ENCODE results near the gene PRG2.
"Not testable (repeated sequence)": the region's sequence is repeated elsewhere in the genome, so short reads cannot be mapped to it uniquely, and the experiment has no call there.

Gene PRG2

DNA sequence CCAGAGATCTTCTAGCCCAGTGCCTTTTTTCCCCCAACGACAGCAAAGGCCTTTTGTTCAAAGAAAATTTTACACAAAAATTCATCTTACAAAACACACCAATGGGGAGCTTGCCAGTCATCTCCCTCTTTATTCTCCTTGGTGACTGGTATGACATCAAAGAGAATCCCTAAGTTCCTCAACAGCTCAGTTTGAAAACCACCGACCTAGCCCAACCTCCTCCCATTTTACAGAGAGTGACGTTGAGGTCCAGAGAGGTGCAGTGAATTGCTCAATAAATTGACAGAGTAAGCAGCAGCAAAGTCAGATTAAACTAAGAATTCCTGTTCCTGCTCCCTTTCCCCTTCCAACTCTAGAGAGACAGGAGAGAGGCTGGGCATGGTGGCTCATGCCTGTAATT is 28.7 kb upstream of the PRG2 start:
- no peak for DNase-seq (ENCODE audit: low read depth)

DNA sequence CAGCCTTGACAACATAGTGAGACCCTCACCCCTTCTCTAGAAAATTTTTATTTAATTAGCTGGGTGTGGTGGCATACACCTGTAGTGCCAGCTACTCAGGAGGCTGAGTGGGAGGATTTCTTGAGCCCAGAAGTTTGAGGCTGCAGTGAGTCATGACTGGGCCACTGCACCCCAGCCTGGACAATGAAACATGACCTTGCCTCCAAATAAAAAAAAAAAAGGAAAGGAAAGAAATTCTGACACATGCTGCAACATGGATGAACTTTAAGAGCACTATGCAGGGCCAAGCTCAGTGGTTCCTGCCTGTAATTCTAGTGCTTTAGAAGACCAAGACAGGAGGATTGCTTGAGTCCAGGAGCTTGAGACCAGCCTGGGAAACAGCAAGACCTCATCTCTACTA is 27.7 kb upstream of the PRG2 start:
- no peak for DNase-seq (ENCODE audit: low read depth)

GRCh38 chr11:57417056-57417455 is 26.6 kb upstream of the PRG2 start:
- DNase-seq (ENCODE audit: low read depth) = no peak

- DNase-seq (ENCODE audit: low read depth) = no peak
These were observed 26.0 kb upstream of the PRG2 start for GRCh38 chr11:57416436-57416835.

DNA sequence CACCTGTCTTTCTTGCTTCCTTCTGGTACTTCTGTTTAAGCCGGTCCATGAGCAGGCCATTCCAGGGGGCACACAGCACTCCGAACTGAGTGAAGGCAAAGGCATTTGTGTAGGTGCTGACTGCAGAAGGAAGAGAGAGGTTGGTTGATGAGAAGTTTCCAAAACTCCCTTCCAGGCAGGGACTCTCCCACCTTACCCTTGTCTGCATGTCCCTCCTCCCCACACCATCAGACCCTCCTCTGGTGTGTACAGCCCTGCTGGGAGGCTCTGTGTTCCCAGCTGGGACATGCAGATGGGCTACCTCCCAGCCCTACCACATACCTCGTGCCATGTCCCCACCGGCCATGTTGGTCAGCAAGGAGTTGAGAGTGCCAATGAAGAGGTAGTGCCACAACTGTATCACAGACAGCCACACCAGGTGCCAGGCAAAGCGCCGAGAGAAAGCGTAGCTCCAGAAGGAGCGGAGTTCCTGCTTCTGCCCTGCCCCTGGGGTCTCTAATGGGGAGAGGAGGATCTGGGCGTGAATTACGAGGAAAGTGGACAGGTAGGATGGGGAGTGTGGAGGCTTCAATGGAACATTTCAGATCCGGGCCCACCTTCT is 24.3 kb upstream of the PRG2 start:
- DNase-seq (ENCODE audit: low read depth) = no peak

- no peak for DNase-seq (ENCODE audit: low read depth)
These were observed 23.2 kb upstream of the PRG2 start for GRCh38 chr11:57413681-57414080.

- DNase-seq (ENCODE audit: low read depth) = no peak
These were observed 19.8 kb upstream of the PRG2 start for GRCh38 chr11:57410287-57410686.

GRCh38 chr11:57409321-57410100 is 19.1 kb upstream of the PRG2 start:
- DNase-seq (ENCODE audit: low read depth) = no peak

GRCh38 chr11:57408771-57409170 is 18.3 kb upstream of the PRG2 start:
- DNase-seq (ENCODE audit: low read depth) = no peak

DNA sequence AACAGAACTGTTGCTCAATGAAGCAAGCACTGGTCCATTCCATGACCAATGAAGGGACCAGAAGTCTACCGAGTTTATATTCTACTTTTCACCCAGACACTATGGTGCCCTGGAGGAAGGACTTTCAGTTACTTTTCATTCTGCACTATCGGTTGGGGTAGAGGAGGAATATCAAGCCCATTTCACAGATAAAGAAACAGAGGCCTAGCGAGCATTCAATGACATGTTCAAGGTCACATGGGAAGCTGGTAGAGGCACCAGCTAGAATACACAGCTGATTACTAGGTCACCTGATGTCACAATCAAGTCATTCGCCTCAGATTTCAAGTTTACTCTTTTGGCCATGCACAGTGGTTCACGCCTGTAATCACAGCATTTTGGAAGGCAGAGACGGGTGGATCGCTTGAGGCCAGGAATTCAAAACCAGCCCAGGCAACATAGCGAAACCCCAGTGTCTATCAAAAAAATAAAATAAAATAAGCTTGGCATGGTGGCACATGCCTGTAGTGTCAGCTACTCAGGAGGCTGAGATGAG is 17.6 kb upstream of the PRG2 start:
- DNase-seq (ENCODE audit: low read depth) = no peak

DNA sequence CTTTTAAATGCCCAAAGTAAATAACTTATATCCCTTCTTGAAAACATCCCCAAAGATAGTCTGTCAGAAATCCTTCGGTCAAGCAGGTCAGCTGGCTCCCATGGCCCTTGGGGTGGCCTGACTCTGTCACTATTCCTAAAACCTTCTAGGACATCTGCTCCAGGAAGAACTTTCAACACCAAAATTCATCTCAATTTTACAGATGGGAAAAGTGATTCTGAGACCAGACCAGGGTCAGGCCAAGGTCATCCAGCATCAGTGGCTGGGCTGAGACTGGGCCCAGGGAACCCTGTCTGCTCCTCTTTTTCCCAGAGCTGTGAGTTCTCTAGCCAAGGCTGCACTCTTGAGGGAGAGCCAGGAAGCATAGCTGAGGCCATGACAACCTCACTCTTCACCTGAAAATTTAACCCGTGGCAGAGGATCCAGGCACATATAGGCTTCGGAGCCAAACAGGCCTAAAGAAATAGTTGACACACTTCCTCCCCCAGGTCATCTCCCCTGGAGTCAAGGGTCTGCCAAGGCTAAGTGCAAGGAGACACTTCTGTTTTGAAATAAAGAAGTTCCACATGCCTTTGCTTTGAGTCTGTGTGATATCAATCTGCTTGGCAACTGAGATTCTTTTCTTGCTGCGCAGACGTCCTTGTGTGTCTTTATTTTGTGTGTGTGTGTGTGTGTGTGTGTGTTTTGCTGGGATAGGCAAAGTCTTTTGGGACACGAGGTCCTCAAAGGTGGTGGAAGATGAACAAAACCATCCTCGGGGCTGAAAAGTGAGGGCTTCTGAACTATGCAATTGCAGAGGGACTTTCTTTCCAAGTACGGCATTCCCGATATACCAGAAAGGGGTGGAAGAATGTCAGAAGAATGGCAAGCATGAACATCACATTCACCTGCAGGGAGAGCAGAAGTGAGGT is 16.8 kb upstream of the PRG2 start:
- DNase-seq (ENCODE audit: low read depth) = no peak

DNA sequence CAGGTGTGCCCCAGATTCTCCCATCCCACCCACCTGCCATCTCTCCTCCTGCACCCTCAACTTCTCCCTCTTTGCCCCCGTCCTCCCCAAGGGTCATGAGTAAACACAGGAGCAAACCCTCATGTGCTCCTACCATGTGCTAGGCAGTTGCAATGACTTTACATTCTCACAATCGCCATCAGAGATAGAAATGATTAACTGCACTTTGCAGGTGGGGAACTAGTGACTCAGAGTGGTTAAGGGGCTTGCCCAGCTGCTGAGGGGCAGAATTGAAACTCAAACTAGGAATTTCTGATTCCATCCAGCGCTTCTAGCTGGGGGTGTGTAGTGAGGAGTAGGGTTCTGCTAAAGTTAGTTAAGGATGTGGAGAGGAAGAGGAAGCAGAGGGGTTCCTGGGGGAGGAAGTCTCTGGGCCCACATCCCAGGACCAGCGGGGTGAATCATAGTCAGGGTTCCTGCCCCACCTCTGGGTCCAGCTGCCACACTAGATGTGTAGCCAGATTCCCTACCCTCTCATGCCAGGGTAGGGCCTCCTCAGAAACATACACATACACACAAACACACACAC is 16.0 kb upstream of the PRG2 start:
- DNase-seq (ENCODE audit: low read depth) = no peak

DNA sequence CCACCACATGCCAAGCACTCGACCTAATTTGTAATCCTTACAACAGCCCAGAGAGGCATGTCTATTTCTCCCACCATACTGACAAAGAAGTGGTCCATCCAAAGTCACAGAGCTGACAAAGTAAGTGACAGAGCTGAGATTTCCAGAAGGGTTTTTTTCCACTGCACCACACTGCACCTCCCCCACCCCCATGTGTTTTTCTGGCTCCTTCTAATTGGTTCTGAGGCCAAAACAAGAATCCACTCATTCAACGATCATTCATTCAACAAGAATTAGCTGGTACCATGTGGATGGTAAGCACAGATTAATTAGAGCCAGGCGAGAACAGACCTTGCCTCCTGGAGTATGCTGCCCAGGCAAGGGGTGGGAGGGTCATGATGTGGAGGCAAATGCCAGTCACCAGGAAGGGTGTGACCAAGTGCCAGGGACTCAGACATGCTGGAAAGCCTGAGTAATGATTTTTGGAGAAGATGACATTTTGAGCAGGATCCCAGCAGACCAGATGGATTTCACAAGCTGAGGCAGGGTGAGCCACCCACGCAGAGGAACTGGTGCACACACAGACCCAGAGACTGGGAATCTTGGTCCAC is 14.9 kb upstream of the PRG2 start:
- DNase-seq (ENCODE audit: low read depth) = no peak

DNA sequence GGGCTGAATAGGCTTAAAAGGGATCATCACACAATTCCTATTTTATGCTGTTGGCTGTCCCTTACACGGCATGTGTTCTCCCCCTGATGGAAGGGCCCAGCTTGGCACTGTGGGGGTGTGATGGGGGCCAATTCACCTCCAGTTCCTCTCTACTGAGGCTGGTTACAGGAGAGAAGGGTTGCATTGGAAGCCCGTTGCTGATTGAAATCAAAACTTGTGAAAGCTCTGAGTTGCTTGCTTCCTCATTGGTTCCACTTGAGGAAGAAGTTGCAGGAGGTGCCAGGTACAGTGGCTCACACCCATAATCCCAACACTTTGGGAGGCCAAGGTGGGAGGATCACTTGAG is 13.3 kb upstream of the PRG2 start:
- DNase-seq (ENCODE audit: low read depth) = no peak

DNA sequence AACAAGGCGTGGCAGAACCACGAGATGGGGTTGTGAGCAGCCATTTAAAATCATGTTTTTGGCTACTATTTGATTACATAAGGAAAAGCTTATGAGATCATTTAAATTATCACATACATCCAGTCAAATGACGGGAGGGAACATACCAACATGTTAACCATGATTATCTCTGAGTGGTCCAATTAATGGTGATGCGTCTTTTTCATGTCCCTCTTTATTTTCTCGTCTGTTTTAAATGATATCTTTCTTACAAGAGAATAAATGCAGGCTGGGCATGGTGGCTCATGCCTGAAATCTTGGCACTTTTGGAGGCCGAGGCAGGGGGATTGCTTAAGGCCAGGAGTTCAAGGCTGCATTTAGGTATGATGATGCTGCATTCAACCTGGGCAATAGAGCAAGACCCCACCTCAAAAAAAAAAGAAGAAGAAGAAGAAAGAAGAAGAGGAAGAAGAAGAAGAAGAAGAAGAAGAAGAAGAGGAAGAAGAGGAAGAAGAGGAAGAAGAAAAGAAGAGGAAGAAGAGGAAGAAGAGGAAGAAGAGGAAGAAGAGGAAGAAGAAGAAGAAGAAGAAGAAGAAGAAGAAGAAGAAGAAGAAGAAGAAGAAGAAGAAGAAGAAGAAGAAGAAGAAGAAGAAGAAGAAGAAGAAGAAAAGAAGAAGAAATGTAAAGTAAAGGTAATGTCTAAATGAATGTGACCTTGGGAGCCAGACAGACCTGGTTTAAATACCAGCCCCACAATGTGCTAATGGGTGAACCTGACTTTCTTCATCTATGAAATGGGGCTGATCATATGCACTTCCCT is 12.8 kb upstream of the PRG2 start:
- not testable (repeated sequence) for DNase-seq (ENCODE audit: low read depth)

DNA sequence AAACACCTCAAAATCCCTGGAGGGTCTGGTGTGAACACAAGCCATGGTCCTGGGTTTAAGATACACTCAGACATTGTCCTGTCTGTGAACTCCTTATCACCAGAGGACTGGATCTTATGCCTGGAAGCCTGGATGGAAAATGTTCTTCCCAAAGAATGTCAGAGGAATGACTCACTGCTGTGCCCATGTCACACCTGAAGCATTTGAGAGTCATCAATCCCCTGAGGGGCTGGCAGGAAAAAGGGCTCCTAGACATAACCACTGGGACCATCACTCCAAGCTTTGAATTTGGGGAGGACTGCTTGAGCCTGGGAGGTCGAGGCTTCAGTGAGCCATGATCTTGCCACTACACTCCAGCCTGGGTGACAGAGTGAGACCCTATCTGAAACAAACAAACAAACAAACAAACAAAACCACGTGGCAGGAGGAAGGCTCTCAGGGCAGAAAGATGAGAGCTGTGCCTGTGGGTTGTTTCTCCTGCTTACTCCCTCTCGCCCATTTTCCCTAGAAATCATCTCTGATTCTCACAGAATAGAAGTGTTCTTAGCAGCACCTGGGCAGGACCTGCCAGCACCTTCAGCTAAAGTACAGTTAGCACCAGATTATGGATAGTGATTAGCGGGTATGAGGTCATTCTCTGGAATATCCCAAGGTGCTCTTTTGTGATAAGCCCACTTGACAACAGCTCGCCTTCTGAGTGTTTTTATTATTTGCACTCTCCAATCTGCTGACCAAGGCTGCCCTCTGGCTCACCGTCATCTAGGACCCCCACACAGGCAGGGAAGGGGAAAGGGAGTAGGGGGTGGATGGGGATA is 11.9 kb upstream of the PRG2 start:
- no peak for DNase-seq (ENCODE audit: low read depth)

- DNase-seq (ENCODE audit: low read depth) = no peak
These were observed 9.6 kb upstream of the PRG2 start for GRCh38 chr11:57399972-57400578.

GRCh38 chr11:57399221-57399620 is 8.8 kb upstream of the PRG2 start:
- DNase-seq (ENCODE audit: low read depth) = no peak

- no peak for DNase-seq (ENCODE audit: low read depth)
These were observed 7.0 kb upstream of the PRG2 start for GRCh38 chr11:57397394-57397990.

Measured in GM04504 (cell line).